Measurements from ENCODE around the gene KIF27.

KIF27 gene

DNA sequence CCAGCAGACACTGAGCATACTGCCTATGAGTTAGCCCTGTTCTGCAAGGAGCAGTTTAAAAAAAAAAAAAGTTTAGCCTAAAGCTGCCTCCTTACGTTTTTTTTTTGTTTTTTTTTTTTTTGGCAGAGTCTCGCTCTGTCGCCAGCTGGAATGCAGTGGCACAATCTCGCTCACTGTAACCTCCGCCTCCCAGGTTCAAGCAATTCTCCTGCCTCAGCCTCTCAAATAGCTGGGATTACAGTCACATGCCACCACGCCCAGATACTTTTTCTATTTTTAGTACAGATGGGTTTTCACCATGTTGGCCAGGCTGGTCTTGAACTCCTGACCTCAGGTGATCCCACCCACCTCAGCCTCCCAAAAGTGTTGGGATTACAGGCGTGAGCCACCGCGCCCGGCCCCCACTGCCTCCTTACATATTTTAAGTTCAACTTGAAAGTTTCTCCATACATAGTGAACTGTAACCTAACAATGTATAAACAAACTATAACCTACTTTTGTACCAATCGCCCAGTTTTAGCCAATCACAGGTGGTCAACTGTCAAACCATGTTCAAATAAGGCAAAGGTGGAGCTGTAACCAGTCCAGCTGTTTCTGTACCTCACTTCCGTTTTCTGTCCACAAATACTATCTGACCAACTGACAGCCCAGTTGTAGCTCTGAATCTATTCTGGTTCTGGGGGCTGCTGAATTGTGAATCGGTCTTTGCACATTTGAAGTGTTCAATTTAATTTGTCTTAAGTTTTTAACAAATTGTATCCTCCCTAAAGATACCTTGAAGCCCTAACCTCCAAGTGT lies 120.8 kb downstream of the KIF27 start:
- no peak for DNase-seq

DNA sequence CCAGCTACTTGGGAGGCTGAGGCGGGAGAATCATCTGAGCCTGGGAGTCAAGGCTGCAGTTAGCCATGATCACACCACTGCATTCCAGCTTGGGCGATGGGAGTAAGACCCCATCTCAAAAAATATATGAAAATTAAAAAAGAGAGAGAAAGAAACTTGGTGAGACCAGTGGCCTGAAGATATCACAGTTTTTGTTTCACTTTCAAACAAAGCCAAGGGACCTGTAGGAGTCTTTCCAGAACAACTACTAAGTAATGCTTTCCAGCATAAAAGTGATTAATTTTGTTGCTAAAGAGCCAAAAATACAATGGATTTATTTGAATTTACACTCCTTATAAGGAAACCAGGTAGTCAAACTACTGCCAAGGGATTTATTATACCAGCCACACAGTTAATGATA lies 127.2 kb downstream of the KIF27 start:
- no peak for DNase-seq

DNA sequence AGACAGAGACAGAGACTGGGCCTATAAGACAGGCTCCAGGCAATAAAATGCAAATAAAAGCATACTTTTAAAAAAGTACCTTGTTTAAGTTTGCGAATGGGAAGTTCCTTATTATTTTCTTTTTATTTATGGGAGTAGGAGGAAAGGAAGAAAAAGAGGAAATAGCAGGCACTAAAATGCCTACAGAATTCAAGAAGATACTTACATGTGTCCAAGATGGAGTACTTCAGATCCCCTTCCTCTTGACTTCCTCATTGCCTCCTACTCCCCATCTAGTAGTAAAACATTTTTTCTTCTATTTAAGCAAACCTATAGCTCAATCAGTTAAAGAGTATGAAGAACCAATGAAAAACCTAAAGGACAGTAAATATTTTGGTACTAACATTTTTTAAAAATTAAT lies 128.5 kb downstream of the KIF27 start:
- no peak for DNase-seq
